Activated CD8-positive, alpha-beta memory T cell treated with anti-CD3 and anti-CD28 coated beads, Interleukin-2, amount 50 U/mL, for 48 hours (primary cell): Measurements from ENCODE around the gene ERCC1.

ENCODE experiments used
- DNase-seq: peaks from one replicate; pipeline ENCODE4 v3.0.0-alpha.2; 2020

ERCC1 gene

DNA sequence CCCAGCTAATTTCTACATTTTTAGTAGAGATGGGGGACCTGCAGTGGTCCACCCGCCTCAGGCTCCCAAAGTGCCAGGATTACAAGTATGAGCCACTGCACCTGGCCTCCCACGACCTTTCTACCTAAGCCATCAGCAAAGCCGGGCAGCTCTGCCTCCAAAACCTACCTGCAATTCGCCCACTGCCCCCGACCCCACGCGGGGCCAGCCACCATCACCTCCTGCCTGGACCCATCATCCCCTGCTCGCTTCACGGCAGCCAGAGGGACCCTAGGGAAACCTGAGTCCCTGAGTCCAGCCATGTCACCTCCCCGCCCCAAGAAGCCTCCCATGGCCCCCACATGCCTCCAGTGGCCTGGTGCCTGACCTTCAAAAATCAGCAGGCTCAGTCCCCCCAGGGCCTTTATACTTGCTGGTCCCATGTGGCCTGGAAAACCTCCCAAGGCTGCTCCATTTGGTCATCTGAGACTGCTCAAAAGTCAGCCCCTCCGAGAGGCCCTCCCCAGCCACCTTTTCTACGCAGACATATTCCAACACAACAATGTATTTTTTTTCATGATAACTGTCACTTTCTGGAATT lies 65.4 kb downstream of the ERCC1 start:
- DNase-seq, result no peak

DNA sequence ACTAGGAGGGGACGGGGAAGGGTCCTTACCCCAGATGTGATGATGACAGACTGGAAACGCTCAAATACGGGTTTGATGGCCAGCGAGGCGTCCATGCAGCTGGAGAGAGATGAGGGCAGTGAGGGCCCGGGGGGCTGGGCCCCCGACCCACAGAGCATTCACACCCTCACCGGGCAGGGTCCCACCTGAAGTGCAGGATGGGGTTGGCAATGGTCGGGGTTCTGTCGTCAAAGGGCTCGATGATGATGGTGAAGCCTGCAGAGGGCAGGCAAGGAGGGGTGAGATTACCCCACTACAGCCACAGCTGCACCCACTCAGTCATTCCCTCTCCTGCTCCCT lies 66.3 kb downstream of the ERCC1 start:
- DNase-seq, result no peak
